H1 (cell line): Measurements from ENCODE around the gene ACAD9.

Experiments used
- CBX8 ChIP-seq: fragments of 300-800, 300-1000 bp; sonication (generic); IDR thresholded peaks from 2 replicates; pipeline ENCODE4 v1.7.1; 2016; ENCODE audit warnings: low read depth, low read length, borderline replicate concordance
- CEBPB ChIP-seq: IDR thresholded peaks from 2 replicates; pipeline ENCODE4 v1.6.1; 2012; ENCODE audit warnings: low read depth, low read length
- CHD1 ChIP-seq: IDR thresholded peaks from 2 replicates; pipeline ENCODE4 v1.6.1; 2012; ENCODE audit warnings: low read depth, low read length, improper control_type of control experiment
- CHD2 ChIP-seq: IDR thresholded peaks from 2 replicates; pipeline ENCODE4 v1.6.1; 2012; ENCODE audit warnings: low read length, improper control_type of control experiment
- CREB1 ChIP-seq: IDR thresholded peaks from 2 replicates; pipeline ENCODE4 v1.6.1; 2012; ENCODE audit warnings: inconsistent platforms
- CTCF ChIP-seq, 3 experiments: IDR thresholded peaks; 1 replicate in 2 of 3; 2 replicates in 1 of 3; pipeline versions ENCODE4 v1.5.1 to v1.6.1; 2011; ENCODE audit warnings: low read length in 3 of 3, mild to moderate bottlenecking in 3 of 3, inconsistent platforms in 2 of 3, low read depth in 1 of 3, moderate library complexity in 1 of 3; ENCODE audit not compliant: insufficient read depth in 1 of 3; ENCODE audit errors: control extremely low read depth in 1 of 3
- EZH2 ChIP-seq: fragments of 200-600 bp; sonication (generic); IDR thresholded peaks from 2 replicates; pipeline ENCODE4 v1.7.1; 2012; ENCODE audit warnings: low read depth, mild to moderate bottlenecking, moderate library complexity, low read length, inconsistent platforms; ENCODE audit not compliant: severe bottlenecking
- JUN ChIP-seq: IDR thresholded peaks from 2 replicates; pipeline ENCODE4 v1.6.1; 2011; ENCODE audit warnings: low read depth, mild to moderate bottlenecking, improper control_type of control experiment, low read length
- POLR2A ChIP-seq, 2 experiments: IDR thresholded peaks; 1 replicate in 1 of 2; 2 replicates in 1 of 2; pipeline ENCODE4 v1.6.1; 2011; ENCODE audit warnings: low read depth in 2 of 2, low read length in 2 of 2, mild to moderate bottlenecking in 2 of 2; ENCODE audit errors: control extremely low read depth in 1 of 2
- POLR2AphosphoS5 ChIP-seq: IDR thresholded peaks from 2 replicates; pipeline ENCODE4 v1.6.1; 2011; ENCODE audit warnings: low read depth, low read length
- RXRA ChIP-seq: IDR thresholded peaks from 2 replicates; pipeline ENCODE4 v1.6.1; 2011; ENCODE audit warnings: low read depth, mild to moderate bottlenecking, low read length, moderate library complexity; ENCODE audit not compliant: insufficient read depth
- SP2 ChIP-seq: IDR thresholded peaks from 2 replicates; pipeline ENCODE4 v1.6.1; 2012; ENCODE audit warnings: mild to moderate bottlenecking, low read length, inconsistent platforms
- TAF7 ChIP-seq: optimal IDR thresholded peaks from 2 replicates; pipeline ENCODE3; 2011; ENCODE audit warnings: low read depth, mild to moderate bottlenecking, inconsistent platforms, low read length, moderate library complexity, borderline replicate concordance
- YY1 ChIP-seq: IDR thresholded peaks from 2 replicates; pipeline ENCODE4 v1.6.1; 2011; ENCODE audit warnings: low read depth, mild to moderate bottlenecking, low read length

- TF ChIP-seq YY1 (no peak), CREB1 (no peak), CHD1 (no peak), CTCF (IDR thresholded peaks at IDR 0.05; ENCODE audit: control extremely low read depth in 1 of 3, insufficient read depth in 1 of 3, low read depth in 1 of 3, low read length in 3 of 3) (no peak), CBX8 (no peak), CEBPB (no peak), POLR2A (IDR thresholded peaks at IDR 0.05; ENCODE audit: control extremely low read depth in 1 of 2, low read depth in 2 of 2, low read length in 2 of 2) (no peak), CHD2 (no peak), POLR2AphosphoS5 (no peak), SP2 (no peak), EZH2 (no peak), JUN (no peak), RXRA (no peak), TAF7 (no peak)
Observed at GRCh38 chr3:128931046-128931445, 51.6 kb downstream of the ACAD9 start.
